Panc1 (cell line): ENCODE measurements around the gene TRIM59. TPM values are rescaled to one million over a fixed set of nuclear protein-coding genes. Genes with fewer than 3 reads are reported as not detected.

Experiments used
- ATAC-seq: fragments of 200-7000 bp; cut with Tn5 transposase; 2 replicates; pipeline ENCODE4 v1.9.1; 2020; ENCODE audit warnings: mild to moderate bottlenecking, moderate library complexity
- BruUV-seq: library from RNA; stranded (reverse); fragments of 400-500 nt; replicated peaks from 2 replicates; lab custom pipeline; 2021; lab: Mats Ljungman, UMichigan
- CTCF ChIA-PET: fragments of 300-600 bp; sonication (Branson Sonifier 250); formaldehyde crosslinking; loops from one replicate; lab custom pipeline; 2022; ENCODE audit warnings: antibody characterized with exemption; lab: Charles Lee
- POLR2A ChIA-PET: fragments of 300-600 bp; sonication (Branson Sonifier 250); formaldehyde crosslinking; loops from one replicate; lab custom pipeline; 2022; ENCODE audit warnings: antibody characterized with exemption; lab: Charles Lee
- DNase-seq: peaks from one replicate; pipeline ENCODE4 v3.0.0-alpha.2; 2010; ENCODE audit warnings: low read depth, low spot score
- H3K27ac ChIP-seq: 2 replicates; pipeline ENCODE4 v1.5.1; 2011; ENCODE audit warnings: mild to moderate bottlenecking, low read length, inconsistent platforms
- H3K27me3 ChIP-seq: fragments of 200-500 bp; sonication (Bioruptor generic); 2 replicates; pipeline ENCODE4 v1.6.0; 2014; ENCODE audit warnings: low read length, inconsistent platforms; ENCODE audit not compliant: control insufficient read depth, insufficient read depth
- H3K36me3 ChIP-seq: fragments of 200-500 bp; sonication (Bioruptor generic); 2 replicates; pipeline ENCODE4 v1.5.1; 2014; ENCODE audit warnings: inconsistent platforms, mild to moderate bottlenecking, low read length, moderate library complexity; ENCODE audit not compliant: control insufficient read depth, insufficient read depth
- H3K4me1 ChIP-seq: 2 replicates; pipeline ENCODE4 v1.5.1; 2011; ENCODE audit warnings: inconsistent platforms, mild to moderate bottlenecking, low read length, moderate library complexity; ENCODE audit not compliant: control insufficient read depth, insufficient read depth
- H3K4me3 ChIP-seq, 2 experiments: 2 replicates each; pipeline ENCODE4 v1.5.1; 2011 to 2012; ENCODE audit warnings: low read depth in 2 of 2, low read length in 2 of 2, mild to moderate bottlenecking in 2 of 2, inconsistent platforms in 1 of 2, moderate library complexity in 1 of 2
- H3K9me3 ChIP-seq: fragments of 200-500 bp; sonication (Bioruptor generic); 2 replicates; pipeline ENCODE4 v1.5.1; 2014; ENCODE audit warnings: low read depth, mild to moderate bottlenecking, inconsistent platforms, low read length, moderate library complexity; ENCODE audit not compliant: control insufficient read depth, insufficient read depth
- POLR2AphosphoS5 ChIP-seq: IDR thresholded peaks from 2 replicates; pipeline ENCODE4 v1.6.1; 2012; ENCODE audit warnings: mild to moderate bottlenecking, low read depth, low read length, moderate library complexity
- SIN3A ChIP-seq: IDR thresholded peaks from 2 replicates; pipeline ENCODE4 v1.6.1; 2012; ENCODE audit warnings: low read depth, mild to moderate bottlenecking, low read length, moderate library complexity, borderline replicate concordance; ENCODE audit not compliant: insufficient read depth
- TCF7L2 ChIP-seq: IDR thresholded peaks from 2 replicates; pipeline ENCODE4 v1.6.1; 2011; ENCODE audit warnings: mild to moderate bottlenecking, low read depth, low read length, inconsistent platforms
- in situ Hi-C: cut with HindIII; loops from 2 replicates; pipeline ENCODE4 v1.10.0; 2016; ENCODE audit warnings: low sequenced_read_pairs, low pct_unique_long_range_greater_than_20kb
- intact Hi-C: fragments of 100-400 bp; cut with micrococcal nuclease; formaldehyde crosslinking; loops from one replicate; pipeline ENCODE4 v1.10.0; 2022; ENCODE audit not compliant: unreplicated experiment
- total RNA-seq: library from RNA; stranded (reverse); gene quantifications from one replicate; pipeline ENCODE4 v1.2.1, GENCODE V29; 2021; ENCODE audit not compliant: unreplicated experiment
- TF ChIP-seq, protein P1 (sequence below): fragments of 450-650 bp; IDR thresholded peaks from 2 replicates; pipeline ENCODE4 v1.5.1; 2017; ENCODE audit warnings: mild to moderate bottlenecking
- TF ChIP-seq, protein P2 (sequence below), 2 experiments: IDR thresholded peaks; 2 replicates each; pipeline ENCODE4 v1.6.1; 2011 to 2012; ENCODE audit warnings: low read depth in 2 of 2, control low read depth in 1 of 2, low read length in 1 of 2, mild to moderate bottlenecking in 1 of 2, moderate library complexity in 1 of 2; ENCODE audit not compliant: insufficient read depth in 1 of 2

The TRIM59 gene
- total RNA-seq, 1 experiment from 2014 or later = 27.9 TPM

DNA sequence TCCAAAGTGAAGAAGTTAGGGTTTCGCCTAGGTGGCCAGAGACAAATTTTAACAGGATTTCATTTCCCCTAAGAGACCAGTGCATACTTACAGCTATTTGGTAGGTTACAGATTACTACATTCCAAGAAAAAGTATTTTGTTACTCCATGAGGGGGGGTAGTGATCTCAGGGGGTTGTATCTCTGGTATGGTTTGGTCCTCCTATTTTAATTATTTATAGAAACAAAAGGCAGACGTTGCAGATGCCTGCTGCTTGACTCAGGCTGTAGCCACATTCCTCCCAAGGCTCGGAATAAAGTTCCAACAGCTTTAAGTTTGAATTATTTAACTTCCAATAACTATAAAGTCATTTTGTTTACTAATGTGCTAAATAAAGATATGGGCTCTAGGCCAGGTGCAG is 1.3 kb upstream of the TRIM59 start:
- in situ Hi-C loops = no loop called here
- TF ChIP-seq, protein P1, sequence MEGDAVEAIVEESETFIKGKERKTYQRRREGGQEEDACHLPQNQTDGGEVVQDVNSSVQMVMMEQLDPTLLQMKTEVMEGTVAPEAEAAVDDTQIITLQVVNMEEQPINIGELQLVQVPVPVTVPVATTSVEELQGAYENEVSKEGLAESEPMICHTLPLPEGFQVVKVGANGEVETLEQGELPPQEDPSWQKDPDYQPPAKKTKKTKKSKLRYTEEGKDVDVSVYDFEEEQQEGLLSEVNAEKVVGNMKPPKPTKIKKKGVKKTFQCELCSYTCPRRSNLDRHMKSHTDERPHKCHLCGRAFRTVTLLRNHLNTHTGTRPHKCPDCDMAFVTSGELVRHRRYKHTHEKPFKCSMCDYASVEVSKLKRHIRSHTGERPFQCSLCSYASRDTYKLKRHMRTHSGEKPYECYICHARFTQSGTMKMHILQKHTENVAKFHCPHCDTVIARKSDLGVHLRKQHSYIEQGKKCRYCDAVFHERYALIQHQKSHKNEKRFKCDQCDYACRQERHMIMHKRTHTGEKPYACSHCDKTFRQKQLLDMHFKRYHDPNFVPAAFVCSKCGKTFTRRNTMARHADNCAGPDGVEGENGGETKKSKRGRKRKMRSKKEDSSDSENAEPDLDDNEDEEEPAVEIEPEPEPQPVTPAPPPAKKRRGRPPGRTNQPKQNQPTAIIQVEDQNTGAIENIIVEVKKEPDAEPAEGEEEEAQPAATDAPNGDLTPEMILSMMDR = no peak
- TF ChIP-seq, protein P2, sequence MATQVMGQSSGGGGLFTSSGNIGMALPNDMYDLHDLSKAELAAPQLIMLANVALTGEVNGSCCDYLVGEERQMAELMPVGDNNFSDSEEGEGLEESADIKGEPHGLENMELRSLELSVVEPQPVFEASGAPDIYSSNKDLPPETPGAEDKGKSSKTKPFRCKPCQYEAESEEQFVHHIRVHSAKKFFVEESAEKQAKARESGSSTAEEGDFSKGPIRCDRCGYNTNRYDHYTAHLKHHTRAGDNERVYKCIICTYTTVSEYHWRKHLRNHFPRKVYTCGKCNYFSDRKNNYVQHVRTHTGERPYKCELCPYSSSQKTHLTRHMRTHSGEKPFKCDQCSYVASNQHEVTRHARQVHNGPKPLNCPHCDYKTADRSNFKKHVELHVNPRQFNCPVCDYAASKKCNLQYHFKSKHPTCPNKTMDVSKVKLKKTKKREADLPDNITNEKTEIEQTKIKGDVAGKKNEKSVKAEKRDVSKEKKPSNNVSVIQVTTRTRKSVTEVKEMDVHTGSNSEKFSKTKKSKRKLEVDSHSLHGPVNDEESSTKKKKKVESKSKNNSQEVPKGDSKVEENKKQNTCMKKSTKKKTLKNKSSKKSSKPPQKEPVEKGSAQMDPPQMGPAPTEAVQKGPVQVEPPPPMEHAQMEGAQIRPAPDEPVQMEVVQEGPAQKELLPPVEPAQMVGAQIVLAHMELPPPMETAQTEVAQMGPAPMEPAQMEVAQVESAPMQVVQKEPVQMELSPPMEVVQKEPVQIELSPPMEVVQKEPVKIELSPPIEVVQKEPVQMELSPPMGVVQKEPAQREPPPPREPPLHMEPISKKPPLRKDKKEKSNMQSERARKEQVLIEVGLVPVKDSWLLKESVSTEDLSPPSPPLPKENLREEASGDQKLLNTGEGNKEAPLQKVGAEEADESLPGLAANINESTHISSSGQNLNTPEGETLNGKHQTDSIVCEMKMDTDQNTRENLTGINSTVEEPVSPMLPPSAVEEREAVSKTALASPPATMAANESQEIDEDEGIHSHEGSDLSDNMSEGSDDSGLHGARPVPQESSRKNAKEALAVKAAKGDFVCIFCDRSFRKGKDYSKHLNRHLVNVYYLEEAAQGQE (IDR thresholded peaks at IDR 0.05; ENCODE audit: insufficient read depth in 1 of 2, low read depth in 2 of 2, low read length in 1 of 2) = no peak
- TF ChIP-seq POLR2AphosphoS5 (no peak), TCF7L2 (no peak), SIN3A (no peak)
- ChIA-PET POLR2A (interaction anchor here (0.6 kb wide), 1 partner anchor 430 kb away, joined by 24 read pairs; no protein-coding TSS in a partner anchor), CTCF (interaction anchor here (0.6 kb wide), 1 partner anchor 9 kb away, joined by 3 read pairs; no protein-coding TSS in a partner anchor)
- Histone ChIP-seq H3K4me1 (peaks cover 17% of the 10 kb centered on the region), H3K9me3 (no peaks in the 10 kb centered on the region), H3K27me3 (no peaks in the 10 kb centered on the region), H3K36me3 (peaks cover 9% of the 10 kb centered on the region), H3K27ac (peak overlapping the region; percentile 95), H3K4me3 (no peak overlapping the region)
- intact Hi-C loops = no loop called here
- no peak for ATAC-seq
- no TSS peak for BruUV-seq
- no peak for DNase-seq

DNA sequence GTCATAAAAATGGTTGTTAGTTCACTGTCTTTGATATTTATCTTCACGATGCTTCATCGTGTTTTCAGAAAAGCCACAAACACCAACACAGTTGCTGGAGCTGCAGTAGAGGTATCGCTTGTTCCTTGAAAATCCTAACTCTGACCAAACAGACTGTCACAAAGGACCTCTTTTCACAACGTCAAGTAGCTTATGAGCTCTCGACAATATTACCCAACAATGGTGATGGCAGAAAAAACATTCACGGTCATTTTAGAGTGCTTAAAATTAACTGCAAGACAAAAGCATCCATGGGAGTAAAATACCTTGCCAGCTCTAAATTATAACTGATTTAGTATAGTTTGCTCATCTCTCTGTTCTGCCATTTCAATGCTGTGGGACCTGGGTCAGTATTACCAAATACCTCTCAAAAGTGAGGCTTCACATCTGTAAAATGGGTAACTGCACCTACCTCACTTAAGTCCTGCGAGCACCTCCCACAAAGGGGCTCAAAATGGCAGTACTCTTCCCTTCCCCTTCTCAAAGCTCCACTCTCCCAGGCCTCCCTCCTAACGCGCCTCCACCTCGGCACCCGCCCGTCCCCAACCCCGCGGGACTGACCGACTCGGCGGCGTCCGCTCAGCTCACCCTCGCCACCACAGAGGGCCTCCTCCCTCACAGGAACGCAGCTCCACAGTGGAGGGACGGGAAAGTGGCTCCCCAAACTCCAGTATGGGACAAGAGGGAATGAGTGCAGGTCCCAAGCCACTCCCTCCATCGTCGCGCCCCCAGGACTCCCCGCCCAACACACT is 546 bp downstream of the TRIM59 start:
- ATAC-seq = peak; percentile 91
- H3K27ac ChIP-seq = peak overlapping the region; percentile 95
- intact Hi-C loops (loop anchor here (2.0 kb wide), 1 partner anchor 38 kb away; no protein-coding TSS in a partner anchor), in situ Hi-C loops (no loop called here)
- no peaks in the 10 kb centered on the region for H3K27me3 ChIP-seq
- H3K4me3 ChIP-seq = peak overlapping the region; percentile 82 to 83
- TF ChIP-seq TCF7L2 (0 out of 2 replicates have a peak, but pooled peaks have one; percentile 26), POLR2AphosphoS5 (no peak), SIN3A (no peak)
- TF ChIP-seq, protein P1 = no peak
- TF ChIP-seq, protein P2 (IDR thresholded peaks at IDR 0.05; ENCODE audit: insufficient read depth in 1 of 2, low read depth in 2 of 2, low read length in 1 of 2) = no peak
- no peaks in the 10 kb centered on the region for H3K9me3 ChIP-seq
- POLR2A ChIA-PET = interaction anchor here (0.5 to 0.7 kb wide), 3 partner anchors 8 to 41 kb away, joined by 4 to 6 read pairs (median 6); no protein-coding TSS in a partner anchor
- peaks cover 17% of the 10 kb centered on the region for H3K4me1 ChIP-seq
- DNase-seq = peak; percentile 39
- CTCF ChIA-PET = interaction anchor here (1.0 kb wide), 1 partner anchor 415 kb away, joined by 3 read pairs; no protein-coding TSS in a partner anchor
- TSS peak; percentile 78 for BruUV-seq
- peaks cover 9% of the 10 kb centered on the region for H3K36me3 ChIP-seq
